Measurements from ENCODE around the gene ERICH4.
"Not testable (repeated sequence)": the region's sequence is repeated elsewhere in the genome, so short reads cannot be mapped to it uniquely, and the experiment has no call there.

GRCh38 chr19:41408846-41409245 lies 34.1 kb upstream of the ERICH4 start:
- TF ChIP-seq, protein P1, sequence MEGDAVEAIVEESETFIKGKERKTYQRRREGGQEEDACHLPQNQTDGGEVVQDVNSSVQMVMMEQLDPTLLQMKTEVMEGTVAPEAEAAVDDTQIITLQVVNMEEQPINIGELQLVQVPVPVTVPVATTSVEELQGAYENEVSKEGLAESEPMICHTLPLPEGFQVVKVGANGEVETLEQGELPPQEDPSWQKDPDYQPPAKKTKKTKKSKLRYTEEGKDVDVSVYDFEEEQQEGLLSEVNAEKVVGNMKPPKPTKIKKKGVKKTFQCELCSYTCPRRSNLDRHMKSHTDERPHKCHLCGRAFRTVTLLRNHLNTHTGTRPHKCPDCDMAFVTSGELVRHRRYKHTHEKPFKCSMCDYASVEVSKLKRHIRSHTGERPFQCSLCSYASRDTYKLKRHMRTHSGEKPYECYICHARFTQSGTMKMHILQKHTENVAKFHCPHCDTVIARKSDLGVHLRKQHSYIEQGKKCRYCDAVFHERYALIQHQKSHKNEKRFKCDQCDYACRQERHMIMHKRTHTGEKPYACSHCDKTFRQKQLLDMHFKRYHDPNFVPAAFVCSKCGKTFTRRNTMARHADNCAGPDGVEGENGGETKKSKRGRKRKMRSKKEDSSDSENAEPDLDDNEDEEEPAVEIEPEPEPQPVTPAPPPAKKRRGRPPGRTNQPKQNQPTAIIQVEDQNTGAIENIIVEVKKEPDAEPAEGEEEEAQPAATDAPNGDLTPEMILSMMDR (IDR thresholded peaks at IDR 0.05; ENCODE audit: low read depth, low read length, poor library complexity, severe bottlenecking) = not testable (repeated sequence)
- not testable (repeated sequence) for TF ChIP-seq EZH2phosphoT487 (IDR thresholded peaks at IDR 0.05; ENCODE audit: borderline replicate concordance, low read length)

All from DOHH2 (cell line).